ENCODE data around the gene UBE2H.
"Not testable (repeated sequence)": the region's sequence is repeated elsewhere in the genome, so short reads cannot be mapped to it uniquely, and the experiment has no call there.

UBE2H gene

DNA sequence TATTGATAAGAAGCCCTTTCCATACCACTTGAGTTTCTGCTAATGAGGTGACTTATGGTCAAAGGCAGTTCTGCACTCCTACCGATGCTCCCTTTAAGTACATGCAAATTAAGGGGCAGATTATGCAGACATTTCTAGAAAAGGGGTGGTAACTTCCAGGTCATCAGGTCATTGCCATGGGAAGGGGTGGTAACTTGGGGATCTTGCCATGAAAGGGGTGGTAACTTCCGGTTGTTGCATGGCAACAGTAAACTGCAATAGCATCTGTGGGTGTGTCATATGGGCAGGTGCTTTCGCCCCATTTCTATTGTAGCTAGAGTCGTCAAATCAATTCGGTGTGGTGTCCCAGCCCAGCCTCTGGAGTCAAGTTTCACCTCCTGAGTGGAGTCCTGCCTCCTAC is 150.9 kb downstream of the UBE2H start:
- DNase-seq (ENCODE audit: low spot score): no peak
- in situ Hi-C loops (cut with MboI; ENCODE audit: low pct_unique_long_range_greater_than_20kb, low sequenced_read_pairs, unreplicated experiment): no loop called here
- no peak for TF ChIP-seq CTCF (IDR thresholded peaks at IDR 0.05; ENCODE audit: extremely low read depth, insufficient read depth, missing control alignments)

DNA sequence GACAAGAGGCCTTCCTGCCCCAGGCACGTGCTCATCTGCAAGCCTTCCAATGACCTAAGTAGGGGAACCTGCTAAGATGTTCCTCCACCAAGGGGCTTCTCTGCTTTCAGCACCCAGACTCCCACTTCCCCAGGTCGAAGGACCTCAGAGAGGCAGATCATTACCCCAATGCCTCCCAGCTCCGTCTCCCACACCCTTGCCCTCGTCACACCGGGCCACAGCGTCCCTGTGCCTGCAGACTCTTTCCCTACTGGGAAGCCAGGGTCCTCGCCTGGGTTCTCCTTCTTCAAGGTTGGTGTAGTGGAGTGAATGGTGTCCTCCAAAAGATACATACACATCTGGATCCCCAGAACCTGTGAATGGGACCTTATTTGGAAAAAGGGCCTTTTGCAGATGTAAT is 151.9 kb downstream of the UBE2H start:
- no peak for DNase-seq (ENCODE audit: low spot score)
- TF ChIP-seq CTCF (IDR thresholded peaks at IDR 0.05; ENCODE audit: extremely low read depth, insufficient read depth, missing control alignments): no peak
- in situ Hi-C loops (cut with MboI; ENCODE audit: low pct_unique_long_range_greater_than_20kb, low sequenced_read_pairs, unreplicated experiment): no loop called here

- TF ChIP-seq CTCF (IDR thresholded peaks at IDR 0.05; ENCODE audit: extremely low read depth, insufficient read depth, missing control alignments): no peak
- peak; percentile 12 for DNase-seq (ENCODE audit: low spot score)
- in situ Hi-C loops (cut with MboI; ENCODE audit: low pct_unique_long_range_greater_than_20kb, low sequenced_read_pairs, unreplicated experiment): no loop called here
Observed at GRCh38 chr7:129799350-129799955, 153.3 kb downstream of the UBE2H start.

- in situ Hi-C loops (cut with MboI; ENCODE audit: low pct_unique_long_range_greater_than_20kb, low sequenced_read_pairs, unreplicated experiment): no loop called here
- DNase-seq (ENCODE audit: low spot score): no peak
- no peak for TF ChIP-seq CTCF (IDR thresholded peaks at IDR 0.05; ENCODE audit: extremely low read depth, insufficient read depth, missing control alignments)
Observed at GRCh38 chr7:129798616-129799349, 154.0 kb downstream of the UBE2H start.

- TF ChIP-seq CTCF (IDR thresholded peaks at IDR 0.05; ENCODE audit: extremely low read depth, insufficient read depth, missing control alignments): no peak
- in situ Hi-C loops (cut with MboI; ENCODE audit: low pct_unique_long_range_greater_than_20kb, low sequenced_read_pairs, unreplicated experiment): no loop called here
- no peak for DNase-seq (ENCODE audit: low spot score)
Observed at GRCh38 chr7:129797214-129797789, 155.5 kb downstream of the UBE2H start.

- TF ChIP-seq CTCF (IDR thresholded peaks at IDR 0.05; ENCODE audit: extremely low read depth, insufficient read depth, missing control alignments): no peak
- in situ Hi-C loops (cut with MboI; ENCODE audit: low pct_unique_long_range_greater_than_20kb, low sequenced_read_pairs, unreplicated experiment): no loop called here
- DNase-seq (ENCODE audit: low spot score): no peak
Observed at GRCh38 chr7:129796186-129796775, 156.5 kb downstream of the UBE2H start.

DNA sequence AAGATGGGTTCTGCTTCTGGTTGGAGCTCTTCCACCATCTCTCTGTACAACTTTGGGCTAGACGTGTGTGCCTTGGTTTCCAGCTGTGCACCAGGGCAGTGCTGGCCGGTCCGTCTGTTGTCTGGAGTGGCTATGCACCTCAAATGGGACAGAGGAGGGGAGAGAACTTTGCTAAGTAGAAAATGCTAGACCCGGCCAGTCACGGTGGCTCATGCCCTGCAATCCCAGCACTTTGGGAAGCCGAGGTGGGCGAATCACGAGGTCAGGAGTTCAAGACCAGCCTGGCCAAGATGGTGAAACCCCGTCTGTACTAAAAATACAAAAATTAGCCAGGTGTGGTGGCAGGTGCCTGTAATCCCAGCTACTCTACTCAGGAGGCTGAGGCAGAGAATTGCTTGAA is 158.3 kb downstream of the UBE2H start:
- in situ Hi-C loops (cut with MboI; ENCODE audit: low pct_unique_long_range_greater_than_20kb, low sequenced_read_pairs, unreplicated experiment); DNase-seq (ENCODE audit: low spot score): not testable (repeated sequence)
